RPMI8226 (cell line): ENCODE results near the gene PCCA.
"Not testable (repeated sequence)": the region's sequence is repeated elsewhere in the genome, so short reads cannot be mapped to it uniquely, and the experiment has no call there.

Experiments used
- DNase-seq: peaks from one replicate; pipeline ENCODE4 v3.0.0-alpha.2; 2015

Gene PCCA

DNA sequence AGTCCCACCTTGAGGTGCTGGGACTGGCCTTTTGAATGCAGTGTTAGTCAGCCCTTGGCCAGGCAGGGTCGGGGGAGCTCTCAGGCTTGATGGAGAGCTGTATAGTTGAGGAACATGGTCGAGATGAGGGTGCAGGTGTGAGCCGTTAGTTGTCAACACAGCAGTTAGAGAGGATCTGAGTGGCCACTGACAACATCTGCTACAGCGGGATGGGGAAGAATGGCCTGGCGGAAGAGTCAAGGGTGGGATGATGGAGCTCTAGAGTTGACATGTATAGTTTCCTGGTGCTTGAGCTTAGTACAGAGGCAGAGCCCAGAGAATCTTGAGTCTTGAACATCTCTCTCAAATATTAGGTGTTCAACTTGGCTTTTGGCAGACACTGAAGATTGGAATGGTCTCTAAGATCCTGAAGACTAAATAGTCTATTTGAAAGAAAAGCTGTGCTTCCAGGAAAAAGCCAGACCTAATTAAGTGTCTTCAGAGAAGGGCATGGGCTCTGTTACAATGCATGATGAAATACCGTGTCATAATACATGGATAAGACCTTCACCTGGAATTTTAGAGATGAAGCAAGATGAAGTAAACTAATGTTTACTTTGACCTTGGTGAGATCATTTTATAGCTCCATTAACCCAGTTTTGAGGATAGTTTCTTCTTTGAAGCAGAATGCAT lies 9.7 kb downstream of the PCCA start:
- DNase-seq: no peak

- DNase-seq: not testable (repeated sequence)
These were observed 10.2 kb downstream of the PCCA start for GRCh38 chr13:100099117-100099445.

GRCh38 chr13:100100115-100100879 lies 11.4 kb downstream of the PCCA start:
- no peak for DNase-seq

- no peak for DNase-seq
These were observed 13.1 kb downstream of the PCCA start for GRCh38 chr13:100102042-100102441.

DNA sequence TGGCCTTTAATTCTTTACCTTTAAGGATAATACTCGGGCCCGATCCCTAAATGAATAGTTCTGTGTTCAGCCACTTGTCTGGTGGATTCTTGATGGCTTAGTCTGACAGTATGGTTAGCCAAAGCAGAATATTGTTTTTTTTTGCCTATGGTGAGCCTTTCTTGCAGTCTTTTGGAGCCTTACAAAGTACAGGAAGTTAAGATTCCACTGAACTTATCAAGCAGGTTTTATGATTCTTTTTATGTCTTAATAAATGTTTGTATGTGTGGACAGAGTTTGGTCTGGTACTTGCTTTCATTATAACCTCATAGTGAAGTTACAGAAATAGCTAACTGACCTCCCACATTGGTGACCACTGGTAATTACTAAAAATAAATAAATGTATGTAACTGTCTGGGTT lies 17.1 kb downstream of the PCCA start:
- no peak for DNase-seq

- DNase-seq: no peak
These were observed 17.8 kb downstream of the PCCA start for GRCh38 chr13:100106705-100107104.

GRCh38 chr13:100108913-100109507 lies 20.1 kb downstream of the PCCA start:
- DNase-seq: no peak

- DNase-seq: no peak
These were observed 21.4 kb downstream of the PCCA start for GRCh38 chr13:100110269-100110668.

DNA sequence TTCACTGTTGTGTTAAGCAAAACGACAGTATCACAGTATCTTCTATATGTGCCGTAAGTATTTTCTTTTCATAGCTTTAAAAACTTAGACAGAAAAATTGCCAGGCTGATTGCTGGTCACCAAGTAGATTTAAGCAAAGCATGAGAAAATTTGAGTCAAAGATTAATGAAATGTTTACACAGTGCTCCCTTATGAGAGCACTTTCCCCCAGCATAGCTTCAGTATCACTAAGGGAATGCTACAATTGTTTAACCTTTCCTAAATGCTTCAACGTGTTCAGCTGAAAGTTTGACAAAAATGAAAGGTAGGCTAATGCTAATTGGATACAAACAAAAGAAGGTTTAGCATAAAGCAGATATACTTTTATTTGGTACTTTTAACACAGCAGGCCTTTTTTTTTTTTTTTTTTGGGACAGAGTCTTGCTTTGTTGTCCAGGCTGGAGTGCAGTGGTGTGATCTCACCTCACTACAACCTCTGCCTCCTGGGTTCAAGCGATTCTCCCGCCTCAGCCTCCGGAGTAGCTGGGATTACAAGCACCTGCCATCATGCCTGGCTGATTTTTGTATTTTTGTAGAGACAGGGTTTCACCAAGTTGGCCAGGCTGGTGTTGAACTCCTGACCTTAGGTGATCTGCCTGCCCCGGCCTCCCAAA lies 23.4 kb downstream of the PCCA start:
- DNase-seq: no peak

DNA sequence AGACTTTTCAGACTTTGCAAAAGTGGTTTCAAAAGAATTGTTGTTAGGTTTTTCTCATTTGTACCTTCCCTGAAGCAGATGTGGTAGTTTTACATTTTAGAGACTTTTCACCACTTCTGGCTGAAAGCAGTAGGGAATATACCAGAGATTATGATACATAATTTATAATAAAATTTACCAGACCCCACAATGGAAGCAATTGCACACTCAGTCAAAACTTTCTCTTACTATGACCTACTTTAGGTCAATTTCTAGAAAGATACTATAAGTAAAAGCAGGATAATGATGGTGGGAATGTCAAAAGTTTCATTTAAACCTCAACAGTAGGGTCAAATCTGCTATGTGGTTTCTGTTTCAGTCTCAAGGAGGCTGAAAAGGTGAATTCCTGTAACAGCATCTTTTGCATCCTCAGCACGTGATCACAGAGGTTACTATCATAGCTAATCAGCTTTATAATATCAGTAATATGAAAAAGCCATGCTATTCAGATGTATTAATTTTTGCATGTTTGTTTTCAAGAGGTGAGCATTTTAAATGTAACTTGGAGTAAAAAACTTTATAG lies 26.9 kb downstream of the PCCA start:
- DNase-seq: no peak

DNA sequence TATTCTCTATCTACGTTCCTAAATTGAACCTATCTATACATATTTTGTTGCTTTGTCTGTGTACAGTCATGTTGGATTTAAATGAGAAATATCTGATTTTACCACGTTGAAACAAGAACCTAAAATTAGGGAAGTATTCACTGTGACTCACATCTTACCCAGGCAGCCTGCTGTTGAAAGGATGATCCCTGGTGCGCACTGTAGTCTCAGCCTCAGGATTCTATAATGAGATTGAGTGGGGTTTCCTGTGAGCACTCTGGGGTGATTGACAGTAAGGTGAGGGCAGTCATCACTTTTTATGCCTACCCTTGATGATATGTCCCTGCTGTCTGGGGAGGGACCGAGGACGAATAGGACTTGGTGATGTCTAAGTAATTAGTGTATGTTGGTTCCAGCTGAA lies 35.4 kb downstream of the PCCA start:
- no peak for DNase-seq

DNA sequence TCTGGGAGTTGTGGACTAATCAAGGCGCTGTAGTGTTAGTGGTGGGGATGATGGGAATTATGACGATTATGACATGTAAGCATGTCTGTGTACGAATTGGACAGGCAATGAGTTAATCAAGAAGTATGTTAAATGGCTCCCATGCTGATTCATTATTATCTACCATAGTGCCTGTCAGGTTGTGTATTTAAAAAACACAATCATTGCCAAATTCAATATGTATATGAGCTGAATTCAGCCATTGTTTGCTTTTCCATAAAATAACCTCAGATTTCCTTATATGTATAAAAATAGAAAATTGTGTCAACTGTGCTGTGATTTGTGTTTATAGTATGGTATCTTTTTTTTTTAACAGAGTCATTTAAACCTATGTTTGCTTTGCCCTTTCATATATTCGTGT lies 37.1 kb downstream of the PCCA start:
- no peak for DNase-seq

GRCh38 chr13:100128373-100128772 lies 39.5 kb downstream of the PCCA start:
- no peak for DNase-seq

DNA sequence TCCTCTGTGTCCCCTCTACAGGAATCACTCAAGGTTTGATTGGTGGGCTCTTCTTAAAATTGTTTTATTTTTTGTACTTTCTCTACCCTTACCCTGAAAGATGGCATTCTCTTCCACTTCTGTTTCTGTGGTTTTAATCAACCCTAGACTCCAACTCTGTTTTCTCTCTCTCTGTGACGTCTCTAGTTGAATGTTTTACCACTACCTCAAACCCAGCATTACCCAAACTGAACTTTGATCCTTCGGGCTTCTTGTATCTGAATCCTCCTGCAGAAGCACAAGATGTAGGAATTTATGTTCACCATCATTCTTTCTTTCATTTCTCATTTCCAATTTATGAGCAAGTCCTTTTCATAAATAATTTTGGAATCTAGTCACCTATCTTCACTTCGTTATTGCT lies 39.9 kb downstream of the PCCA start:
- DNase-seq: no peak

DNA sequence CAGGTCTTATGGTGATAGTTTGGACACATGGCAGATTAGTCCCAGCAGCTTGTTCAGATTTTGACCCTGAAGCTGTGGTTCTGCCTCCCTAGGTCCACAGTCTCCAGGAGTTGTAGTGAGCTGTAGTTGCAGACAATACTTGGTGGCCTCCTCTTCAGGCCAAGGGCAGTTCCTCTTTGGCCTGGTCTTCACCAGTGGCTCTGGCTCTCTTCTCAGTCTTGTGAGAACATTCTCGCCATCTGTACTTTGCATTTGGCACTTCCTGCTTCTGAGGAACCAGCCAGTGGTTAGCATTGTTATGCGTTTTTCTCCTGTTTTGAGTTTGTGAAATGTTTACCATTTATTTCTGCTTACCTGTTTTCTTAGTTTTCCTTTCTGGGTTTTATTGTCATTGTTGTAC lies 40.7 kb downstream of the PCCA start:
- DNase-seq: peak; percentile 5

- DNase-seq: no peak
These were observed 41.2 kb downstream of the PCCA start for GRCh38 chr13:100130092-100130491.

GRCh38 chr13:100130930-100131511 lies 42.1 kb downstream of the PCCA start:
- no peak for DNase-seq

- DNase-seq: no peak
These were observed 43.1 kb downstream of the PCCA start for GRCh38 chr13:100131863-100132574.

GRCh38 chr13:100138859-100139491 lies 50.1 kb downstream of the PCCA start:
- no peak for DNase-seq

DNA sequence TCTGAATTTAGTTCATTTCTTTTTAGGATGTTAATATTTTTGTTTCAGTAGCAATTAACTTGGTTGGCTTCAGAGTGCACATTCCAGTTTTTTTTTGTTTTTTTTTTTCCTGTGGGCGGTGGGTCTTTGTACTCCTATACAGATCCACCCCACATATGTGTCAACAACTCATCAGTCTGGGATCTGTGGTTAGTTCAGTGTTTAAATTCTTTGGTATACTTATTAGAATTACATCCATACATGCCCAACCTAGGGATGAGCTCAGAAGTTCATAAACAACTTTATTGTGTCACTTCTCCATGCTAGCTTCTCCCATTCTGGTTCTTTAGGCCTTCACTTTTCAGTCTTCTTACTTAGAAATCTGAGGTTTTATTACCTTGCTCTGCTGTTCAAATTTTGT lies 50.9 kb downstream of the PCCA start:
- DNase-seq: no peak

DNA sequence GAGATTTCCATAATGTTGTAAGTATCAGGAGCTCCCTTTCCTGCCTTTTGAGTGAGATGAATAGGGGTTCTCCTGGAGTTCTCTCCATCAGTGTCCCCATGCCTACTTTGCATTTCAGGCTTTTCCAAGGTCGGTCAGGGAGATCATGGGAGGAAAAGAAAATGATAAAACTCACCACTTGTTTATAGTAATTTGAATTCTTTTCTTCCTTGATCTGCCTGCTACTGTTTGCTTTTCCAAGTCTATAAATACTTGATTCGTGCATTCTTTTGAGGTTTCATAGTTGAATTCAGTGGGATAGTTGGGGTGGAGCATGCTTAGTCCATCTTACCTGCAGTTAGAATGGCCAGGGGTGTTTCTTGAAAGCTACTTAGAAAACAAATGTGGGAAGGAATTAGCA lies 51.5 kb downstream of the PCCA start:
- DNase-seq: no peak

DNA sequence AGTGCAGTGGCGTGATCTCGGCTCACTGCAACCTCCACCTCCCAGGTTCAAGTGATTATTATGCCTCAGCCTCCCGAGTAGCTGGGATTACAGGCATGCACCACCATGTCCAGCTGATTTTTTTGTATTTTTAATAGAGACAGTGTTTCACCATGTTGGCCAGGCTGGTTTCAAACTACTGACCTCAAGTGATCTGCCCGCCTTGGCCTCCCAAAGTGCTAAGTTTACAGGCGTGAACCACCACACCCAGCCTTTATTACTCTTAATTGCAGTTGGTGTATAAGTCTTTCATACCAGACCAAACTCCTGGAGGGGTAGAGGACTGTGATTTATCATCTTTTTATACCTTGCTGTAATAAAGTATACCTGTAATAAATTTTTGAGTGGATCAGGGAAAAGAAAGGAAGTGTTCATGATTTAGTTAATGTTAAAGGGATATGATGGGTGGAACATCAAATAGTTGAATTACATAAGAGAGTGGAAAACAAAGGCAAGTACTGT lies 52.6 kb downstream of the PCCA start:
- DNase-seq: not testable (repeated sequence)
